Left hindlimb (tissue), 1 donor: ENCODE data around the gene FASTKD1.

Source experiments
- DNase-seq: peaks from one replicate; pipeline ENCODE4 v3.0.0-alpha.2; 2018

Gene FASTKD1

GRCh38 chr2:169495310-169495928, 78.2 kb downstream of the FASTKD1 start:
- no peak for DNase-seq

DNA sequence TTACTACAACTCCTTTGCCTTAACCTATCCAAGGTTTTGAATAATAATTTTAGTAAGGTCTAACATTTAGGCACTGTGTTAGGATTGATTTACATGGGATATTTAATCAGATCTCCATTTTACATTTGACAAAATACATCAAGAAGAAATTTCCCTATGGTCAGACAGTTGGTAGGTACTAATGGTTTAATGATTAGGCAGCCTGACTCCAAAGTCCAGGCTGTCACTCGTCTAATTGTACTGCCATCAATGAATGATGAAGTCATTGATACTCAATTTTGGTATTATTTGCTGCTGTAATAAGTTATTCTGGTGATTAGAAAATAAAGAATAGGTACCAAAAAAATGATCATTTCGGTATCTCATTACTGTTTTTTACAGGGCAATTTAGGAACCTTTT, 80.3 kb downstream of the FASTKD1 start:
- DNase-seq, result no peak

DNA sequence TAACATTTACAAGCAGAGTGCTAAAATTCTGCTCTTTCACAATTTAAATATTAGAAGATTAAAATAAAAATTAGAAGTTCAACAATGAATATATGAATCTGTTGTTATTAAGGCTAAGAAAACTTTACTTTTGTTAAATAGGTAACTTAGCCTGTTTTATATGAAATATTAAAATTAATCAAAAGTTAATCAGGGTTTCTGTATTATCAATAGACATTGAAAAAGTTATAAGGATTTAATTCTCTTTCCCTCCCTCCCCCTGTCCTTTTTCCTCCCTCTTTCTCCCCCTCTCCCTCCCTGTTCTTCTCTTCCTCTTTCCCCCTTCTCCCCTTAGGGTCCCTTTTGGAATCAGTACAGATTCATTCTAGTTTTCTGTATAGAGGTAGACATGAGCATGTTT, 82.3 kb downstream of the FASTKD1 start:
- DNase-seq, result no peak

DNA sequence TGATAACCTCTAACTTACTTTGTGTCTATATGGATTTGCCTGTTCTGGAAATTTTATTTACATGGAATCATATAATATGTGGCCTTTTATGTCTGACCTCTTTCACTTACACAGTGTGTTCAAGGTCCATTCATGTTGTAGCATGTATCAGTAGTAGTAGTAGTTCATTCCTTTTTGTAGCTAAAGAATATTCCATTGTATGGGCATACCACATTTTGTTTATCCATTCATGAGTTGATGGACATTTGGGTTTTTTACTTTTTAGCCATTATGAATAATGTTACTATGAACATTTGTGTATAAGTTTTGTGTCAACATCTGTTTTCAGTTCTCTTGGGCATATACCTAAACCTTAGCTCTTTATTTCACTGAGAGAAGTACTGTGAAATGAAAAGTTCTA, 82.8 kb downstream of the FASTKD1 start:
- DNase-seq, result no peak

DNA sequence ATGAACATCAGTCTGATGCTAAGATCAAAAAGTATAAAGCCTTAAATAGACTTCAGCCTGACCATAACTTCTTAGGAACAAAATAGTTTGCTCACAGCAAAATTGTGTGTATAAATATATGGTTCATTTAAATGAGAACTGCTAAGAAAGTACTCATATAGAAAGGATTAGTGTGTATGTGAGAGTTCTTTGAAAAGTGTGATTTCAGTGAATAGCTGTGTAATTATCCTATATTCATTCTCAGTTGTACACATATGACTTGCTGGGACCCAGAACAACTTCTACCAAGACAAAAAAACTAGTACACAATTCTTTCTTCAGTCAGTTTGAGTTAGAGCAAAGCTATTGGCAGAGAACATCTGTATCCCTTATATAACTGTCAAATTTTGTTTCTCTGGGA, 87.2 kb downstream of the FASTKD1 start:
- DNase-seq, result no peak

GRCh38 chr2:169485650-169486138, 88.0 kb downstream of the FASTKD1 start:
- DNase-seq, result no peak

DNA sequence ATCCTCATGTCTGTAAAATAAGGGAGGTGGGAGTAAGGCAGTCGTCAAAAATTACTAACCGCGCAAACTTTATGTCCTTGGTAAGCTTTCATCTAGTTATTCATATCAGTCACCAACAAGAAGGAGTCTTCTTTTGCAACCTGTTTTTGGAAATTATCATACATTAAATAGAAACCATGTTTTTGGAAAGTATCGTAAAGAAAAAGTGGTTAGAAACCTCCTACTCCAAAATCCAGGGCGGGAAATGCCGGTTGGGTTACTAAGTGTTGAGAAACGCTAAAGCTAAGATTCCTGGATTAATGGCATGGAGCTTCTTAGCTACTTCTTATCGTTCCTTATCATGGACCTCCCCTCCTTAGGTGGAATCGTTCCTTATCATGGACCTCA, 93.6 kb downstream of the FASTKD1 start:
- no peak for DNase-seq
